Left ventricle myocardium inferior (tissue), 1 donor: ENCODE measurements around the gene IL1RN. TPM values are rescaled to one million over a fixed set of nuclear protein-coding genes. Genes with fewer than 3 reads are reported as not detected.

Experiments
- DNase-seq: peaks from one replicate; pipeline ENCODE4 v3.0.0-alpha.2; 2020
- H3K27ac ChIP-seq: fragments of 200-600 bp; replicated peaks from 2 replicates; pipeline ENCODE4 v1.8.0; 2021
- H3K27me3 ChIP-seq: fragments of 200-600 bp; 2 replicates; pipeline ENCODE4 v1.8.0; 2021; ENCODE audit warnings: low read depth
- H3K36me3 ChIP-seq: fragments of 200-600 bp; 2 replicates; pipeline ENCODE4 v1.8.0; 2021
- H3K4me1 ChIP-seq: fragments of 200-600 bp; 2 replicates; pipeline ENCODE4 v1.8.0; 2021
- H3K4me3 ChIP-seq: fragments of 200-600 bp; 2 replicates; pipeline ENCODE4 v1.8.0; 2021; ENCODE audit warnings: mild to moderate bottlenecking, moderate library complexity
- H3K9me3 ChIP-seq: fragments of 200-600 bp; replicated peaks from 2 replicates; pipeline ENCODE4 v1.8.0; 2021
- CTCF ChIP-seq: fragments of 200-600 bp; IDR thresholded peaks from 2 replicates; pipeline ENCODE4 v1.8.0; 2021; ENCODE audit warnings: antibody characterized with exemption, mild to moderate bottlenecking, borderline replicate concordance
- intact Hi-C: fragments of 100-400 bp; cut with micrococcal nuclease; formaldehyde crosslinking; loops from one replicate; pipeline ENCODE4 v1.11.0; 2022
- total RNA-seq: library from RNA; stranded (reverse); fragmentation: NEBNext Ultra II Directional; extraction: Animal tissue kit (Norgen Biotek cat#: 25700); gene quantifications from one replicate; pipeline ENCODE4 v1.2.1, GENCODE V29; 2021
- donor health status: DM: no; HTN: yes; CAD: no; lungs with severe emphysema.

Gene IL1RN
- total RNA-seq, 1 donor from 2014 or later, result 0.33 TPM

GRCh38 chr2:113166187-113166645 lies 38.8 kb downstream of the IL1RN start:
- no peak for TF ChIP-seq CTCF
- no peak overlapping the region for H3K27ac ChIP-seq
- intact Hi-C loops, result no loop called here
- no peaks in the 10 kb centered on the region for H3K36me3 ChIP-seq
- H3K4me3 ChIP-seq, result no peak overlapping the region
- no peaks in the 10 kb centered on the region for H3K9me3 ChIP-seq
- H3K27me3 ChIP-seq, result peaks cover 4% of the 10 kb centered on the region
- no peak for DNase-seq
- peaks cover 8% of the 10 kb centered on the region for H3K4me1 ChIP-seq

GRCh38 chr2:113167115-113167932 lies 39.9 kb downstream of the IL1RN start:
- Histone ChIP-seq H3K4me3 (no peak overlapping the region), H3K36me3 (no peaks in the 10 kb centered on the region), H3K27ac (no peak overlapping the region), H3K4me1 (peaks cover 8% of the 10 kb centered on the region), H3K9me3 (no peaks in the 10 kb centered on the region), H3K27me3 (peaks cover 4% of the 10 kb centered on the region)
- no peak for DNase-seq
- intact Hi-C loops, result no loop called here
- TF ChIP-seq CTCF, result no peak

GRCh38 chr2:113167962-113168340 lies 40.6 kb downstream of the IL1RN start:
- no peak for DNase-seq
- no peak for TF ChIP-seq CTCF
- Histone ChIP-seq H3K27ac (no peak overlapping the region), H3K27me3 (peaks cover 4% of the 10 kb centered on the region), H3K4me1 (peaks cover 8% of the 10 kb centered on the region), H3K4me3 (no peak overlapping the region), H3K36me3 (no peaks in the 10 kb centered on the region), H3K9me3 (no peaks in the 10 kb centered on the region)
- intact Hi-C loops, result no loop called here

GRCh38 chr2:113169002-113169530 lies 41.7 kb downstream of the IL1RN start:
- H3K36me3 ChIP-seq, result no peaks in the 10 kb centered on the region
- H3K27me3 ChIP-seq, result no peaks in the 10 kb centered on the region
- intact Hi-C loops, result no loop called here
- no peak overlapping the region for H3K4me3 ChIP-seq
- H3K27ac ChIP-seq, result no peak overlapping the region
- H3K9me3 ChIP-seq, result no peaks in the 10 kb centered on the region
- peaks cover 8% of the 10 kb centered on the region for H3K4me1 ChIP-seq
- DNase-seq, result no peak
- no peak for TF ChIP-seq CTCF

GRCh38 chr2:113169586-113169985 lies 42.2 kb downstream of the IL1RN start:
- Histone ChIP-seq H3K27ac (no peak overlapping the region), H3K4me1 (peaks cover 8% of the 10 kb centered on the region), H3K27me3 (no peaks in the 10 kb centered on the region), H3K36me3 (no peaks in the 10 kb centered on the region), H3K9me3 (no peaks in the 10 kb centered on the region), H3K4me3 (no peak overlapping the region)
- intact Hi-C loops, result no loop called here
- no peak for DNase-seq
- no peak for TF ChIP-seq CTCF
